Activated naive CD8-positive, alpha-beta T cell treated with anti-CD3 and anti-CD28 coated beads for 36 hours (primary cell): Measurements from ENCODE around the gene DDX19B. TPM values are rescaled to one million over a fixed set of nuclear protein-coding genes. Genes with fewer than 3 reads are reported as not detected.
"Not testable (repeated sequence)": the region's sequence is repeated elsewhere in the genome, so short reads cannot be mapped to it uniquely, and the experiment has no call there.

Experiments
- DNase-seq: peaks from one replicate; pipeline ENCODE4 v3.0.0; 2021
- H3K27ac Mint-ChIP-seq: one replicate; pipeline ENCODE4 v1.8.0; 2022; ENCODE audit warnings: mild to moderate bottlenecking, moderate library complexity, mixed read lengths
- H3K27me3 Mint-ChIP-seq: one replicate; pipeline ENCODE4 v1.8.0; 2022; ENCODE audit warnings: mild to moderate bottlenecking, mixed read lengths
- H3K36me3 Mint-ChIP-seq: one replicate; pipeline ENCODE4 v1.8.0; 2021; ENCODE audit warnings: mild to moderate bottlenecking, mixed read lengths
- H3K4me1 Mint-ChIP-seq: one replicate; pipeline ENCODE4 v1.8.0; 2021; ENCODE audit warnings: mixed read lengths
- H3K4me3 Mint-ChIP-seq: one replicate; pipeline ENCODE4 v1.8.0; 2022; ENCODE audit warnings: mild to moderate bottlenecking, moderate library complexity, mixed read lengths
- H3K9me3 Mint-ChIP-seq: one replicate; pipeline ENCODE4 v1.8.0; 2022; ENCODE audit warnings: mixed read lengths
- total RNA-seq, 2 experiments: library from RNA; stranded (reverse); gene quantifications; one replicate each; pipeline ENCODE4 v1.2.3, GENCODE V29; 2021

The DDX19B gene
- total RNA-seq, 2 experiments from 2014 or later, result 36.7 to 39.3 TPM

- Mint-ChIP-seq H3K4me1 (no peaks in the 10 kb centered on the region), H3K9me3 (no peaks in the 10 kb centered on the region), H3K27me3 (no peaks in the 10 kb centered on the region), H3K4me3 (no peak overlapping the region), H3K27ac (no peak overlapping the region), H3K36me3 (peaks cover 31% of the 10 kb centered on the region)
- no peak for DNase-seq
Observed at GRCh38 chr16:70267516-70267915, 31.5 kb upstream of the DDX19B start.

DNA sequence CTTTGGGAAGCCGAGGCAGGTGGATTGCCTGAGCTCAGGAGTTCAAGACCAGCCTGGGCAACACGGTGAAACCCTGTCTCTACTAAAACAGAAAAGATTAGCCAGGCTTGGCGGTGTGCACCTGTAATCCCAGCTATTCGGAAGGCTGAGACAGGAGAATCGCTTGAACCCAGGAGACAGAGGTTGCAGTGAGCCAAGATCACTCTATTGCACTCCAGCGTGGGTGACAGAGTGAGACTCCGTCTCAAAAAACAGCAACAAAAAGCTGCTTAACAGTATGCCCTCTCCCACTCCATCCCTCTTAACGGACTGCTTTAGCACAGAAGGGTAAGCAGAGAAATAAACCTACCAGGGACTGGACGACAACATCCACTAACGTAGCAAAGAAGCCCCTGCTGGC is 31.1 kb upstream of the DDX19B start:
- H3K27ac Mint-ChIP-seq, result not testable (repeated sequence)

DNA sequence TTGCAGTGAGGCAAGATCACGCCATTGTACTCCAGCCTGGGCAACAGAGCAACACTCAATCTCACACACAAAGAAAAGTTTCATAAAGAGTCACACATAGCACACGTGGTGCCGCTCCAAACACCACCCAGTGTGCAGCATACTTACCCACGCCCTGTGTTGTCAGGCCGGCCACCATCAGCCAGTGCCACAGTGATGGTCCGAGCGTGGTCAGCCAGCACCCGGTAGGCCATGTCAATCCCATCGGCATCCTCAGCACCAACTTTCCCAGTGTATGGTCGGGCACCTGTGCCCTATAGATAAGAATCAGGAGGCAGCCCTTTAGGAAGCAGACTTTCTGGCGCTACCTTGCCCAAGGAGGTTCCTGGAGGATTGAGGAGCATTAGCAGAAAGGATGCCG is 29.5 kb upstream of the DDX19B start:
- Mint-ChIP-seq H3K27me3 (no peaks in the 10 kb centered on the region), H3K36me3 (peaks cover 35% of the 10 kb centered on the region), H3K4me1 (no peaks in the 10 kb centered on the region), H3K4me3 (no peak overlapping the region), H3K9me3 (no peaks in the 10 kb centered on the region), H3K27ac (no peak overlapping the region)
- DNase-seq, result no peak

More for the DNA sequence above, 31.1 kb upstream of the DDX19B start:
- H3K4me1 Mint-ChIP-seq, H3K27me3 Mint-ChIP-seq, DNase-seq, H3K4me3 Mint-ChIP-seq, H3K9me3 Mint-ChIP-seq: not testable (repeated sequence)
- peaks cover 32% of the 10 kb centered on the region for H3K36me3 Mint-ChIP-seq

GRCh38 chr16:70270176-70270575 is 28.8 kb upstream of the DDX19B start:
- peaks cover 37% of the 10 kb centered on the region for H3K36me3 Mint-ChIP-seq
- no peak overlapping the region for H3K4me3 Mint-ChIP-seq
- no peak overlapping the region for H3K27ac Mint-ChIP-seq
- DNase-seq, result no peak
- H3K9me3 Mint-ChIP-seq, result no peaks in the 10 kb centered on the region
- H3K27me3 Mint-ChIP-seq, result no peaks in the 10 kb centered on the region
- no peaks in the 10 kb centered on the region for H3K4me1 Mint-ChIP-seq

DNA sequence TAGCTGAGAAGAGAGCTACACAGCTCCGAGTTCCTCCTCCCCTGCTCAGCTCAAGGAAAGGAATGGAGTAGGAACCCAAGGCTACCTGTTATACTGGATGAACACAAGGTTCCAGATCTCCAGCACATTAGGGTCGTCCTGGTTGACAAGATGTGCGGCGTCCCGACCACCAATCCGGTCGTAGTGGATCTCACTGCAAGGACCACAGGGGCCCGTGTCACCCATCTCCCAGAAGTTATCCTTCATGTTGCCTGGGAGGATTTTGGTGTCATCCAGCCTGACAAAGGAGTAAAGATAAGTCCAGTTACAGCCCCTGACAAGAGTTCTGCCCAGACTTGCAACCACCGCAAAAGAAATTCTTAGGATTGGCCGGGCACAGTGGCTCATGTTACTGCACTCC is 27.3 kb upstream of the DDX19B start:
- peaks cover 39% of the 10 kb centered on the region for H3K36me3 Mint-ChIP-seq
- DNase-seq, result no peak
- no peaks in the 10 kb centered on the region for H3K27me3 Mint-ChIP-seq
- no peak overlapping the region for H3K4me3 Mint-ChIP-seq
- no peaks in the 10 kb centered on the region for H3K4me1 Mint-ChIP-seq
- no peaks in the 10 kb centered on the region for H3K9me3 Mint-ChIP-seq
- no peak overlapping the region for H3K27ac Mint-ChIP-seq

- Mint-ChIP-seq H3K4me1 (peaks cover 3% of the 10 kb centered on the region), H3K27me3 (no peaks in the 10 kb centered on the region), H3K27ac (peak overlapping the region; percentile 1), H3K4me3 (no peak overlapping the region), H3K36me3 (peaks cover 33% of the 10 kb centered on the region), H3K9me3 (no peaks in the 10 kb centered on the region)
- no peak for DNase-seq
Observed at GRCh38 chr16:70276392-70276791, 22.6 kb upstream of the DDX19B start.

DNA sequence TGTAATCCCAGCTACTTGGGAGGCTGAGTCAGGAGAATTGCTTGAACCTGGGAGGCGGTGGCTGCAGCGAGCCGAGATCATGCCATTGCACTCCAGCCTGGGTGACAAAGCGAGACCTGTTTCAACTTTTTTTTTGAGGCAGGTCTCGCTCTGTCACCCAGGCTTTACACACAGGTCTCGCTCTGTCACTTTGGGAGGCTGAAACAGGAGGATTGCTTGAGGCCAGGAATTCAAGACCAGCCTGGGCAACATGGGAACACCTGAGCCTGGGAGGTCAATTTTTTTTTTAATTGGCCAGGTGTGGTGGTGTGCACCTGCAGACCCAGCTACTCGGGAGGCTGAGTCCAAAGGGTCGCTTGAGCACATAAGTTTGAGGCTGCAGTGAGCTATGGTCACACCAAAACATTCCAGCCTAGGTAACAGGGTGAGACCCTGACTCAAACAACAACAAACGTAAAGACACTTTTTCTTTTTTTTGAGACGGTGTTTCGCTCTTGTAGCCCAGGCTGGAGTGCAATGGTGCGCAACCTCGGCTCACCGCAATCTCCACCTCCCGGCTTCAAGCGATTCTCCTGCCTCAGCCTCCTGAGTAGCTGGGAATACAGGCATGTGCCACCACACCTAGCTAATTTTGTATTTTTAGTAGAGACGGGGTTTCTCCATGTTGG is 11.5 kb upstream of the DDX19B start:
- not testable (repeated sequence) for H3K9me3 Mint-ChIP-seq, DNase-seq, H3K27me3 Mint-ChIP-seq
- Mint-ChIP-seq H3K36me3 (peaks cover 42% of the 10 kb centered on the region), H3K4me3 (peak overlapping the region; percentile 99), H3K27ac (peak overlapping the region; percentile 99), H3K4me1 (peaks cover 39% of the 10 kb centered on the region)

DNA sequence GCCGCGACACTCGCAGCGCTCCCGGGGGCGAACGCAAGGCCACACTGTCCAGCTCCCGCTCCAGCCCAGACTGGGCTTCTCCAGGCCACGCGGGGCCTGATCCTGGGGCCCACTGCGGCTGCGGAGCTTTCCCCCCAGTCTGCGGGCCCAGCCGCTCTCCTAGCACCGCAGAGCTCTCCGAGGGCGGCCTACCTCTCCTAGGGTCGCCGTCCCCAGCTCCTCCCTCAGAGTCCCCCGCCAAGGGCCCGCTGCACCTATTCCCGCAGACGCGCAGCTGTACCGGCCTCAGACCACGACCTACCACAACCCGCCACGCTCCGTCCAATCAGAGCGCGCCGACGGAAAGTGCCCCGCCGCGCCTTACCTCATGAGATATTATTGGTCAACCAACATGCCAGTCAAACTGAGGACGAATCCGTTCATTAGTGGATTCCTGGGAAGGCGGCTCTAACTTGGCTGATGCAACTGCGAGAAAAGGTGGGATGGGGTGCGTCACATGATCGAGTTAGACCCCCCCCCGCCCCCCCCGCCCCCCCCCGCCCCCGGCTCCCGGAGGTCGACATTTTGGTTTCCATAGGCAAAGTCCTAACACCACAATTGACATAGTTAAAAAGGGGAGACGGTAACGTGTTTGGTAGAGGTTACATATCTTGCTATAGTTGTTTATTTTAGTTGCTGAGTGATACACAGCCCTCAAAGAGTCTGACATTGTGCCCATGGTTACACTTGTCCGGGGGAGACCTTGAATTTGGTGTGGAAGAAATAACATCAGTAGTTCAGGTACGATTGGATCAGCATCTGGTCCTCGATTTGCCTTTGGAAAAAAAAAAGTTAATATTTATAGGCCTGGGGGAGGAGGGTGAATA is 9.5 kb upstream of the DDX19B start, which contains the start of gene AARS1:
Gene AARS1 (minus strand): TSS at position 278 of the 866 bp plus-strand sequence. CDS start 6,743 bp downstream, outside the sequence.
- H3K4me3 Mint-ChIP-seq, result peak within 1 kb of the TSS; percentile 99
- peaks cover 4% of the 10 kb centered on the region for H3K27me3 Mint-ChIP-seq
- H3K27ac Mint-ChIP-seq, result peak within 1 kb of the TSS; percentile 99
- H3K9me3 Mint-ChIP-seq, result no peaks in the 10 kb centered on the region
- DNase-seq, result peak; percentile 95
- peaks cover 26% of the 10 kb centered on the region for H3K36me3 Mint-ChIP-seq
- H3K4me1 Mint-ChIP-seq, result peaks cover 26% of the 10 kb centered on the region

- no peak overlapping the region for H3K4me3 Mint-ChIP-seq
Observed at GRCh38 chr16:70290949-70291519, 8.0 kb upstream of the DDX19B start.

GRCh38 chr16:70292148-70292547 is 6.8 kb upstream of the DDX19B start:
- H3K4me1 Mint-ChIP-seq, result peaks cover 16% of the 10 kb centered on the region
- H3K36me3 Mint-ChIP-seq, result peaks cover 16% of the 10 kb centered on the region
- H3K27me3 Mint-ChIP-seq, DNase-seq, H3K4me3 Mint-ChIP-seq, H3K9me3 Mint-ChIP-seq, H3K27ac Mint-ChIP-seq: not testable (repeated sequence)

More at GRCh38 chr16:70290949-70291519, 8.0 kb upstream of the DDX19B start:
- H3K27ac Mint-ChIP-seq, result peak overlapping the region; percentile 54
- H3K36me3 Mint-ChIP-seq, result peaks cover 16% of the 10 kb centered on the region
- no peak for DNase-seq
- peaks cover 16% of the 10 kb centered on the region for H3K4me1 Mint-ChIP-seq
- peaks cover 4% of the 10 kb centered on the region for H3K27me3 Mint-ChIP-seq
- H3K9me3 Mint-ChIP-seq, result no peaks in the 10 kb centered on the region

GRCh38 chr16:70294385-70295025 is 4.5 kb upstream of the DDX19B start:
- no peak overlapping the region for H3K4me3 Mint-ChIP-seq
- no peak overlapping the region for H3K27ac Mint-ChIP-seq
- DNase-seq, result no peak

GRCh38 chr16:70295634-70296033 is 3.4 kb upstream of the DDX19B start:
- no peak for DNase-seq
- Mint-ChIP-seq H3K9me3 (no peaks in the 10 kb centered on the region), H3K36me3 (peaks cover 6% of the 10 kb centered on the region), H3K27me3 (no peaks in the 10 kb centered on the region), H3K4me1 (peaks cover 20% of the 10 kb centered on the region), H3K4me3 (no peak overlapping the region), H3K27ac (no peak overlapping the region)

More at GRCh38 chr16:70294385-70295025, 4.5 kb upstream of the DDX19B start:
- H3K9me3 Mint-ChIP-seq, result no peaks in the 10 kb centered on the region
- H3K36me3 Mint-ChIP-seq, result no peaks in the 10 kb centered on the region
- H3K27me3 Mint-ChIP-seq, result peaks cover under 1% of the 10 kb centered on the region
- H3K4me1 Mint-ChIP-seq, result peaks cover 15% of the 10 kb centered on the region

DNA sequence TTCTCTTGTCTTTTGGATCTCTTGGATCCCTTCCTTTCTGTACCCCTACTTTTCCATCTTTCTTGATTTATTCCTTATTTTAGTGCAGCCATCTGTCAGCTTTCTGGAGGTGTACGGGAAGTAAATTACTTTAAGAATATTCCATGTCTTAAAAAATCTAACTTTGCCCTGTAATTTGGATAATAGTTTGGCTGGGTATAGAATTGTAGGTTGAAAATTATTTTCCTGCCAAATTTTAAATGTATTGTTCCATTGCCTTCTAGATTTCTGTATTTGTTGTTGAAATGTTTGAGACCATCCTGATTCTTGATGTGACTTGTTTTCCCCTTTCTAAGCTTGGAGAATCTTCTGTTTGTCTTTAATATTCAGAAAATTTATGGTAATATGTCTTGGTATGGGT is 2.1 kb downstream of the DDX19B start:
- no peak overlapping the region for H3K27ac Mint-ChIP-seq
- H3K27me3 Mint-ChIP-seq, result no peaks in the 10 kb centered on the region
- H3K9me3 Mint-ChIP-seq, result peaks cover 11% of the 10 kb centered on the region
- no peak for DNase-seq
- H3K36me3 Mint-ChIP-seq, result peaks cover 35% of the 10 kb centered on the region
- H3K4me3 Mint-ChIP-seq, result peak overlapping the region; percentile 16
- peaks cover 37% of the 10 kb centered on the region for H3K4me1 Mint-ChIP-seq

DNA sequence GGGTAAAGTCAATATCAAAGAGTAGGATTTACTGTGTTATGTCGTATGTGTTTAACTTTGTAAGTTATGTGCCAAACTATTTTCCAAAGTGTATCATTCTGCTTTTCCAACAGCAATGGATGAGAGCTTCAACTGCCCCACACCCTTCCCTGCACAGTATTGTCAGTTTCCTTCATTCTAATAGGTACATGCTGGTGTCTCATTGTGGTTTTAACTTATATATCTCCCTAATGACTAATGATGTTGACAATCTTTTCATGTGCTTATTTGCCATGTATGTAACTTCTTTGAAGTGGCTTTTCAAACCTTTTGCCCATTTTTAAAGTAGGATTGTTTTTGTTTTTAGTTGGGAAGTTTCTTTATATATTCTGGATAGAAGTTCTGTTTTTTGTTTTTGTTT is 3.8 kb downstream of the DDX19B start:
- peaks cover 11% of the 10 kb centered on the region for H3K9me3 Mint-ChIP-seq
- H3K27me3 Mint-ChIP-seq, result no peaks in the 10 kb centered on the region
- peaks cover 35% of the 10 kb centered on the region for H3K36me3 Mint-ChIP-seq
- no peak for DNase-seq
- no peak overlapping the region for H3K4me3 Mint-ChIP-seq
- no peak overlapping the region for H3K27ac Mint-ChIP-seq
- H3K4me1 Mint-ChIP-seq, result peaks cover 39% of the 10 kb centered on the region
